ENCODE results near the gene PIP4K2A. TPM values are rescaled to one million over a fixed set of nuclear protein-coding genes. Genes with fewer than 3 reads are reported as not detected.

PIP4K2A gene
- total and polyA plus RNA-seq, 7 donors = 2.3 to 9.7 (median 6.4) TPM

GRCh38 chr10:22611425-22612115 is 102.8 kb downstream of the PIP4K2A start:
- TF ChIP-seq, protein P1, sequence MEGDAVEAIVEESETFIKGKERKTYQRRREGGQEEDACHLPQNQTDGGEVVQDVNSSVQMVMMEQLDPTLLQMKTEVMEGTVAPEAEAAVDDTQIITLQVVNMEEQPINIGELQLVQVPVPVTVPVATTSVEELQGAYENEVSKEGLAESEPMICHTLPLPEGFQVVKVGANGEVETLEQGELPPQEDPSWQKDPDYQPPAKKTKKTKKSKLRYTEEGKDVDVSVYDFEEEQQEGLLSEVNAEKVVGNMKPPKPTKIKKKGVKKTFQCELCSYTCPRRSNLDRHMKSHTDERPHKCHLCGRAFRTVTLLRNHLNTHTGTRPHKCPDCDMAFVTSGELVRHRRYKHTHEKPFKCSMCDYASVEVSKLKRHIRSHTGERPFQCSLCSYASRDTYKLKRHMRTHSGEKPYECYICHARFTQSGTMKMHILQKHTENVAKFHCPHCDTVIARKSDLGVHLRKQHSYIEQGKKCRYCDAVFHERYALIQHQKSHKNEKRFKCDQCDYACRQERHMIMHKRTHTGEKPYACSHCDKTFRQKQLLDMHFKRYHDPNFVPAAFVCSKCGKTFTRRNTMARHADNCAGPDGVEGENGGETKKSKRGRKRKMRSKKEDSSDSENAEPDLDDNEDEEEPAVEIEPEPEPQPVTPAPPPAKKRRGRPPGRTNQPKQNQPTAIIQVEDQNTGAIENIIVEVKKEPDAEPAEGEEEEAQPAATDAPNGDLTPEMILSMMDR (IDR thresholded peaks at IDR 0.05) = no peak
- Histone ChIP-seq H3K27ac (no peak overlapping the region), H3K4me1 (no peaks in the 10 kb centered on the region), H3K4me3 (no peak overlapping the region), H3K27me3 (ENCODE audit: insufficient read depth in 3 of 3, low read length in 2 of 3) (no peaks in the 10 kb centered on the region), H3K9me3 (no peaks in the 10 kb centered on the region), H3K36me3 (ENCODE audit: insufficient read depth in 1 of 2, low read depth in 1 of 2) (no peaks in the 10 kb centered on the region)
- DNase-seq (no peak), ATAC-seq (no peak)
- intact Hi-C loops (cut with DNase I) = no loop called here
- WGBS, 3 donors = 89 to 93% (median 92%) methylated on average over 8 of the region's 8 CpGs

GRCh38 chr10:22610610-22611009 is 103.8 kb downstream of the PIP4K2A start:
- no peak for DNase-seq
- H3K27ac ChIP-seq = no peak overlapping the region
- H3K27me3 ChIP-seq (ENCODE audit: insufficient read depth in 3 of 3, low read length in 2 of 3) = no peaks in the 10 kb centered on the region
- no peak overlapping the region for H3K4me3 ChIP-seq
- no peaks in the 10 kb centered on the region for H3K9me3 ChIP-seq
- H3K36me3 ChIP-seq (ENCODE audit: insufficient read depth in 1 of 2, low read depth in 1 of 2) = no peaks in the 10 kb centered on the region
- TF ChIP-seq, protein P1 (IDR thresholded peaks at IDR 0.05) = no peak
- H3K4me1 ChIP-seq = no peaks in the 10 kb centered on the region
- intact Hi-C loops (cut with DNase I) = no loop called here
- 70 to 82% (median 80%) methylated on average over 5 of the region's 5 CpGs for WGBS, 3 donors
- ATAC-seq = no peak

GRCh38 chr10:22609719-22610465 is 104.5 kb downstream of the PIP4K2A start:
- DNase-seq (no peak), ATAC-seq (no peak)
- Histone ChIP-seq H3K4me1 (no peaks in the 10 kb centered on the region), H3K27ac (no peak overlapping the region), H3K36me3 (ENCODE audit: insufficient read depth in 1 of 2, low read depth in 1 of 2) (no peaks in the 10 kb centered on the region), H3K27me3 (ENCODE audit: insufficient read depth in 3 of 3, low read length in 2 of 3) (no peaks in the 10 kb centered on the region), H3K9me3 (no peaks in the 10 kb centered on the region), H3K4me3 (no peak overlapping the region)
- intact Hi-C loops (cut with DNase I) = no loop called here
- 55 to 80% (median 62%) methylated on average over 6 of the region's 6 CpGs for WGBS, 3 donors
- TF ChIP-seq, protein P1 (IDR thresholded peaks at IDR 0.05) = no peak

DNA sequence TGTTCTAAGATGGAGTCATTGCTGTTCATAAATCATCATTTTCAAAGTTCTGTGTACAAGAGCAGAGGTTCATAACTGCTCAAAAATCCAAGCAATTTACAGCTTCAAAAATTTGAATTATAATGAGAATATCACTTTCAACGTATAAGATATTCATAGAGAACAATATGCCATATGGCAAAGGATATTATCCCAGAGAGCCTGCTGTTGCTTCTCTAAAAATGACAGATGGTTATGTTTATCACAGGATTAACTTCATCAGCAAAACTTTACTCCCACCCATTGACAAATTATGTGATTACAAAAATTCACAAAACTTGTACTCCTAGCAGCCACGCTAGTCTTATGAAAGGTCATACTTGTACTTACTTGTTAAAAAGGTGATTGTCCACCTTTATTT is 105.1 kb downstream of the PIP4K2A start:
- WGBS, 3 donors = 91 to 95% (median 92%) methylated on average over 2 of the region's 2 CpGs
- H3K36me3 ChIP-seq (ENCODE audit: insufficient read depth in 1 of 2, low read depth in 1 of 2) = no peaks in the 10 kb centered on the region
- no peak overlapping the region for H3K4me3 ChIP-seq
- intact Hi-C loops (cut with DNase I) = no loop called here
- no peaks in the 10 kb centered on the region for H3K9me3 ChIP-seq
- ATAC-seq (no peak), DNase-seq (no peak)
- no peaks in the 10 kb centered on the region for H3K27me3 ChIP-seq (ENCODE audit: insufficient read depth in 3 of 3, low read length in 2 of 3)
- TF ChIP-seq, protein P1 (IDR thresholded peaks at IDR 0.05) = no peak
- no peak overlapping the region for H3K27ac ChIP-seq
- H3K4me1 ChIP-seq = no peaks in the 10 kb centered on the region

Data from psoas muscle (tissue), 8 donors.